Measurements from ENCODE around the gene HMBS.

- TF ChIP-seq CTCF (IDR thresholded peaks at IDR 0.05) (peak in 2 of 4 experiments; percentile 20 to 26), POLR2A (IDR thresholded peaks at IDR 0.05) (peak in 1 of 2 donors; percentile 43)
Measured at GRCh38 chr11:119084663-119085436, at the start of gene HMBS.

Data from uterus (tissue), 2 donors.